Epidermal melanocyte (primary cell): ENCODE measurements around the gene BLOC1S6.

Experiments
- DNase-seq: peaks from one replicate; pipeline ENCODE4 v3.0.0; 2011; ENCODE audit warnings: low spot score; ENCODE audit not compliant: insufficient read length

Gene BLOC1S6

GRCh38 chr15:45587095-45587862 is at the start of gene BLOC1S6:
BLOC1S6 (plus strand) TSS chr15:45587379; CDS start chr15:45587444, 65 bp downstream.
- DNase-seq = peak; percentile 77

- no peak for DNase-seq
These were observed 47.5 kb upstream of the BLOC1S6 start for GRCh38 chr15:45539680-45540079.

GRCh38 chr15:45540531-45540930 is 46.6 kb upstream of the BLOC1S6 start:
- DNase-seq = no peak

GRCh38 chr15:45543051-45543450 is 44.1 kb upstream of the BLOC1S6 start:
- no peak for DNase-seq

- no peak for DNase-seq
These were observed 42.7 kb upstream of the BLOC1S6 start for GRCh38 chr15:45544266-45545023.

GRCh38 chr15:45546789-45547188 is 40.4 kb upstream of the BLOC1S6 start:
- DNase-seq = no peak

- no peak for DNase-seq
These were observed 38.2 kb upstream of the BLOC1S6 start for GRCh38 chr15:45548753-45549520.

GRCh38 chr15:45549541-45550220 is 37.5 kb upstream of the BLOC1S6 start:
- no peak for DNase-seq

- no peak for DNase-seq
These were observed 36.7 kb upstream of the BLOC1S6 start for GRCh38 chr15:45550436-45550835.

- DNase-seq = no peak
These were observed 35.5 kb upstream of the BLOC1S6 start for GRCh38 chr15:45551676-45552075.

GRCh38 chr15:45555934-45556608 is 31.1 kb upstream of the BLOC1S6 start:
- no peak for DNase-seq

GRCh38 chr15:45572617-45573016 is 14.6 kb upstream of the BLOC1S6 start:
- no peak for DNase-seq

GRCh38 chr15:45573961-45574629 is 13.1 kb upstream of the BLOC1S6 start:
- no peak for DNase-seq

GRCh38 chr15:45581919-45582318 is 5.3 kb upstream of the BLOC1S6 start:
- DNase-seq = no peak

GRCh38 chr15:45583731-45584639 is 3.2 kb upstream of the BLOC1S6 start:
- no peak for DNase-seq

GRCh38 chr15:45585069-45585791 is 1.9 kb upstream of the BLOC1S6 start:
- no peak for DNase-seq

GRCh38 chr15:45586125-45586524 is 1.1 kb upstream of the BLOC1S6 start:
- DNase-seq = no peak

GRCh38 chr15:45586601-45587094 is 531 bp upstream of the BLOC1S6 start:
- DNase-seq = no peak

GRCh38 chr15:45587863-45588170 is 638 bp downstream of the BLOC1S6 start:
- DNase-seq = peak; percentile 25
